K562 (cell line): Measurements from ENCODE around the gene MYO3A. TPM values are rescaled to one million over a fixed set of nuclear protein-coding genes. Genes with fewer than 3 reads are reported as not detected.

Experiments used
- ATAC-seq: fragments of 200-7000 bp; cut with Tn5 transposase; 3 replicates; pipeline ENCODE4 v1.9.1; 2020; ENCODE audit warnings: moderate library complexity
- BruUV-seq: library from RNA; stranded (reverse); fragments of 400-500 nt; replicated peaks from 2 replicates; lab custom pipeline; 2021; lab: Mats Ljungman, UMichigan
- CTCF ChIA-PET: fragments of 300-600 bp; formaldehyde crosslinking; extraction: SDS; loops from one replicate; lab custom pipeline; 2021; ENCODE audit warnings: low intra/inter-chr PET ratio; lab: Yijun Ruan, JAX
- POLR2A ChIA-PET: fragments of 300-600, 350-650 bp; sonication (Branson Sonifier 250); formaldehyde crosslinking; extraction: SDS; loops from one replicate; lab custom pipeline; 2021; ENCODE audit warnings: antibody characterized with exemption, inconsistent platforms; lab: Yijun Ruan, JAX
- DNase-seq, 4 experiments: peaks; one replicate each; pipeline versions ENCODE4 v3.0.0 to v3.0.0-alpha.2; 2011 to 2018; ENCODE audit warnings: low spot score in 3 of 4, mixed read lengths in 3 of 4; ENCODE audit errors: extremely low read depth in 1 of 4
- FAIRE-seq: peaks from 2 replicates; lab custom pipeline; 2011; peaks lifted over from hg19 to GRCh38; lab: Jason Lieb, UNC
- H2AFZ ChIP-seq: 2 replicates; pipeline ENCODE4 v1.6.0; 2011; ENCODE audit warnings: low read depth, low read length, control low read depth, inconsistent platforms
- H3K27ac ChIP-seq: fragments of 200-600 bp; 3 replicates; pipeline ENCODE4 v1.8.0; 2011; ENCODE audit warnings: low read depth, mild to moderate bottlenecking, control low read depth, inconsistent platforms, low read length, moderate library complexity, mixed read lengths; ENCODE audit errors: extremely low read depth
- H3K27me3 ChIP-seq, 2 experiments: fragments of 300-600 bp in 1 of 2; 2 replicates in 1 of 2; 3 replicates in 1 of 2; pipeline versions ENCODE4 v1.6.0 to v1.8.0; 2011; ENCODE audit warnings: inconsistent platforms in 2 of 2, low read length in 2 of 2, mild to moderate bottlenecking in 1 of 2, mixed read lengths in 1 of 2, moderate library complexity in 1 of 2; ENCODE audit not compliant: control insufficient read depth in 2 of 2, insufficient read depth in 2 of 2
- H3K36me3 ChIP-seq: fragments of 300-600 bp; 3 replicates; pipeline ENCODE4 v1.8.0; 2011; ENCODE audit warnings: mild to moderate bottlenecking, low read length, inconsistent platforms; ENCODE audit not compliant: control insufficient read depth, insufficient read depth
- H3K4me1 ChIP-seq, 2 experiments: fragments of 200-600 bp in 1 of 2; replicated peaks in 1 of 2; 2 replicates in 1 of 2; 3 replicates in 1 of 2; pipeline versions ENCODE4 v1.5.1 to v1.8.0; 2011; ENCODE audit warnings: inconsistent platforms in 2 of 2, low read length in 2 of 2, mild to moderate bottlenecking in 1 of 2, mixed read lengths in 1 of 2, moderate library complexity in 1 of 2; ENCODE audit not compliant: control insufficient read depth in 2 of 2, insufficient read depth in 2 of 2
- H3K4me2 ChIP-seq: 2 replicates; pipeline ENCODE4 v1.6.1; 2011; ENCODE audit warnings: low read length, control low read depth, inconsistent platforms, mixed read lengths; ENCODE audit not compliant: insufficient read depth
- H3K4me3 ChIP-seq: fragments of 200-600 bp; sonication (generic), shearing (Covaris generic); 2 replicates; pipeline ENCODE4 v1.5.1; 2016; ENCODE audit warnings: control low read depth, inconsistent platforms
- H3K79me2 ChIP-seq: fragments of 200-600 bp; 3 replicates; pipeline ENCODE4 v1.8.0; 2011; ENCODE audit warnings: low read length, inconsistent platforms; ENCODE audit not compliant: control insufficient read depth, insufficient read depth
- H3K9ac ChIP-seq, 2 experiments: 2 replicates each; pipeline versions ENCODE4 v1.6.0 to v1.6.1; 2011; ENCODE audit warnings: low read depth in 2 of 2, low read length in 2 of 2, control low read depth in 1 of 2, inconsistent platforms in 1 of 2, mild to moderate bottlenecking in 1 of 2, mixed read lengths in 1 of 2; ENCODE audit not compliant: insufficient read depth in 1 of 2
- H3K9me1 ChIP-seq: one replicate; pipeline ENCODE4 v1.6.0; 2011; ENCODE audit warnings: inconsistent platforms, mild to moderate bottlenecking, low read length, moderate library complexity; ENCODE audit not compliant: control insufficient read depth, insufficient read depth
- H3K9me3 ChIP-seq: replicated peaks from 2 replicates; pipeline ENCODE4 v1.5.1; 2011; ENCODE audit warnings: low read depth, low read length, inconsistent platforms; ENCODE audit not compliant: control insufficient read depth, insufficient read depth
- H4K20me1 ChIP-seq: replicated peaks from 2 replicates; pipeline ENCODE4 v1.6.1; 2011; ENCODE audit warnings: low read length, inconsistent platforms, mixed read lengths; ENCODE audit not compliant: control insufficient read depth, insufficient read depth
- ARHGAP35 ChIP-seq: fragments of 450-650 bp; IDR thresholded peaks from 2 replicates; pipeline ENCODE4 v1.6.1; 2018; ENCODE audit not compliant: partially characterized antibody
- EWSR1 ChIP-seq: fragments of 450-650 bp; IDR thresholded peaks from 2 replicates; pipeline ENCODE4 v1.6.1; 2018; ENCODE audit warnings: borderline replicate concordance, mild to moderate bottlenecking, low read depth, moderate library complexity; ENCODE audit not compliant: partially characterized antibody
- PHF20 ChIP-seq: fragments of 450-650 bp; IDR thresholded peaks from 2 replicates; pipeline ENCODE4 v1.6.1; 2018; ENCODE audit not compliant: partially characterized antibody
- RB1 ChIP-seq: fragments of 450-650 bp; IDR thresholded peaks from 2 replicates; pipeline ENCODE4 v1.6.1; 2017; ENCODE audit warnings: low read depth, mild to moderate bottlenecking
- TBP ChIP-seq: optimal IDR thresholded peaks from 2 replicates; pipeline ENCODE3; 2011; ENCODE audit warnings: low read depth, low read length, improper control_type of control experiment
- YY1 ChIP-seq, 3 experiments: IDR thresholded peaks; 2 replicates each; pipeline ENCODE4 v1.6.1; 2011; ENCODE audit warnings: low read length in 2 of 3, mild to moderate bottlenecking in 2 of 3, moderate library complexity in 2 of 3, borderline replicate concordance in 1 of 3, control low read depth in 1 of 3, low read depth in 1 of 3; ENCODE audit not compliant: insufficient read depth in 3 of 3, insufficient replicate concordance in 2 of 3, control insufficient read depth in 1 of 3, insufficient read length in 1 of 3; ENCODE audit errors: extremely low read depth in 1 of 3
- ZNF224 ChIP-seq: sonication (generic); formaldehyde crosslinking; IDR thresholded peaks from 2 replicates; pipeline ENCODE4 v1.8.0; 2022; ENCODE audit warnings: mild to moderate bottlenecking, missing genetic modification reagents
- ZNF584 ChIP-seq: fragments of 200-800 bp; sonication (Bioruptor generic); IDR thresholded peaks from 2 replicates; pipeline ENCODE4 v1.6.1; 2016; ENCODE audit warnings: low read depth, mild to moderate bottlenecking, missing genetic modification characterization, missing compliant biosample characterization
- ZNF586 ChIP-seq: fragments of 450-650 bp; formaldehyde crosslinking; conservative IDR thresholded peaks from 2 replicates; pipeline ENCODE4 v1.4.0; 2020; ENCODE audit warnings: mild to moderate bottlenecking, moderate library complexity
- WGBS: fragments of 100-300 bp; shearing (Covaris generic); methylation state at CpG from one replicate; pipeline ENCODE4 v1.1.6; 2016; ENCODE audit warnings: low coverage, mixed read lengths; ENCODE audit not compliant: insufficient coverage; ENCODE audit errors: missing lambda C conversion rate; 5-methylcytosine and 5-hydroxymethylcytosine counted together
- in situ Hi-C: fragments of 300-500 bp; cut with MboI; formaldehyde crosslinking; loops from 4 replicates; pipeline ENCODE4 v1.15.0; 2018; ENCODE audit warnings: inconsistent platforms, mixed read lengths
- intact Hi-C: fragments of 100-400 bp; cut with micrococcal nuclease; formaldehyde crosslinking; loops from 2 replicates; pipeline ENCODE4 v1.14.2; 2022
- polyA plus RNA-seq, 8 experiments: library from polyadenylated mRNA; depleted of rRNA in 4 of 8; stranded (reverse) in 5 of 8; unstranded in 3 of 8; fragments of >200 nt; fragmentation: Nextera tagmentation in 2 of 8; fragmentation: Illumina TruSeq in 1 of 8; extraction: Ambion mirVana in 2 of 8; extraction: Trizol in 1 of 8; gene quantifications; 2 replicates each; pipeline versions ENCODE4 v1.2.1 to v1.2.3, GENCODE V29; 2011 to 2014; ENCODE audit warnings: inconsistent platforms in 1 of 8, missing spikeins in 1 of 8
- total RNA-seq, 7 experiments: library from RNA; depleted of rRNA in 6 of 7; stranded (reverse); fragments of >200 nt in 6 of 7; fragmentation: Illumina TruSeq in 2 of 7; extraction: Trizol in 2 of 7; gene quantifications; 2 replicates each; pipeline versions ENCODE4 v1.2.1 to v1.2.3, GENCODE V29; 2011 to 2021; ENCODE audit warnings: low replicate concordance in 1 of 7
- TF ChIP-seq, protein P1 (sequence below), 2 experiments: fragments of 250-450 bp in 1 of 2; fragments of 450-650 bp in 1 of 2; sonication (Bioruptor Pico) in 1 of 2; IDR thresholded peaks; 2 replicates each; pipeline versions ENCODE4 v1.6.1 to v1.8.0; 2016 to 2021; ENCODE audit warnings: mild to moderate bottlenecking in 2 of 2, moderate library complexity in 2 of 2, missing compliant biosample characterization in 1 of 2, missing genetic modification characterization in 1 of 2
- TF ChIP-seq, protein P2 (sequence below): sonication (generic); formaldehyde crosslinking; IDR thresholded peaks from 2 replicates; pipeline ENCODE4 v1.8.0; 2022; ENCODE audit warnings: mild to moderate bottlenecking, missing genetic modification reagents

Gene MYO3A
- total and polyA plus RNA-seq, 9 of the 15 experiments (the other 6 are each of a cell fraction or from before 2014, with no cell fraction given): not detected

DNA sequence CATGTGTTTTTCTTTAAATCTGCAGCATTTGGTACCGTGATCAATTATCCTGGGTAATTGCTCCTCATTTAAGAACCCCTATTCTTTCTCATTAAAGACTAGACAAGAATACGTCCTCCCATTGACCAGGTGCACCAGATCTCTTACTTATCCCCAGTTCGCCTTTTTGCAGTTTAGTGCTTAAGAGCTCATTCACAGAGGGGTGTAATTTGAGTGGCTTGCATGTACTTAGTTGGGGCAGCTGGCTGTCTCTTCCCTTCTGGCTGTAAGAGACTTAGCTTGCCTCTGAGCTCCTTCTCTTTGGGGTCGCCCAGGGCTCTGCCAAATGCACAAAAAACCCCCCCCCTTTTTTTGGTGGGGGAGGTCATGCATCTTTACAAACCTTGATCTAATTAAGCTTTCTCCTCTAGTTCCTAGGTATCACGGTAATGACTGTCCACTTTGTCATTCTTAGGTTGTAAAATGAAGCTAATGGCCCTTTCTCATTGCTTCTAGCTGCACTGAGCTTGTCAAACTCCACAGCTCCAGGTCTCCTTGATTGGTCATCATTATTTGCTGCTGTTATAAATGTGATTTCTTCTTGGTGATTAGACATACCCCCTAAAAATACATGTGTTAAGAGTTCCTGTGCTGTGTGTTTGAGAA is 308.8 kb downstream of the MYO3A start:
- no peak overlapping the region for H3K4me3 ChIP-seq
- WGBS: 3% methylated on average over 5 of the region's 5 CpGs
- no peaks in the 10 kb centered on the region for H3K9me1 ChIP-seq
- no TSS peak for BruUV-seq
- H3K4me2 ChIP-seq: no peak overlapping the region
- DNase-seq: no peak
- intact Hi-C loops: no loop called here
- FAIRE-seq: no peak
- no peak overlapping the region for H2AFZ ChIP-seq
- H3K27me3 ChIP-seq: no peaks in the 10 kb centered on the region; a peak in 1 of 5 replicates
- H3K9me3 ChIP-seq: no peaks in the 10 kb centered on the region
- TF ChIP-seq ZNF224 (CRISPR knock-in tag): no peak
- TF ChIP-seq YY1 (IDR thresholded peaks at IDR 0.05; ENCODE audit: borderline replicate concordance in 1 of 3, control insufficient read depth in 1 of 3, extremely low read depth in 1 of 3, insufficient read depth in 3 of 3, insufficient read length in 1 of 3, insufficient replicate concordance in 2 of 3, low read depth in 1 of 3, low read length in 2 of 3): no peak
- TF ChIP-seq EWSR1: no peak
- no peak for TF ChIP-seq RB1
- TF ChIP-seq, protein P1, sequence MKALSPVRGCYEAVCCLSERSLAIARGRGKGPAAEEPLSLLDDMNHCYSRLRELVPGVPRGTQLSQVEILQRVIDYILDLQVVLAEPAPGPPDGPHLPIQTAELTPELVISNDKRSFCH (CRISPR knock-in tag; IDR thresholded peaks at IDR 0.05): no peak
- TF ChIP-seq, protein P1 (tag; IDR thresholded peaks at IDR 0.05): no peak
- TF ChIP-seq, protein P2, sequence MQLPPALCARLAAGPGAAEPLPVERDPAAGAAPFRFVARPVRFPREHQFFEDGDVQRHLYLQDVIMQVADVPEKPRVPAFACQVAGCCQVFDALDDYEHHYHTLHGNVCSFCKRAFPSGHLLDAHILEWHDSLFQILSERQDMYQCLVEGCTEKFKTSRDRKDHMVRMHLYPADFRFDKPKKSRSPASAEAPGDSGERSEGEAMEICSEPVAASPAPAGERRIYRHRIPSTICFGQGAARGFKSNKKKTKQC (CRISPR knock-in tag): no peak
- no peak for TF ChIP-seq ZNF586 (CRISPR knock-in tag)
- TF ChIP-seq PHF20: no peak
- TF ChIP-seq TBP: no peak
- no peak for TF ChIP-seq ARHGAP35
- TF ChIP-seq ZNF584 (CRISPR knock-in tag): no peak
- ChIA-PET POLR2A (interaction anchor here (0.7 kb wide), 1 partner anchor 10 kb away, joined by 3 read pairs; no protein-coding TSS in a partner anchor), CTCF (no interaction called here)
- H3K4me1 ChIP-seq: no peaks in the 10 kb centered on the region
- no peak overlapping the region for H3K9ac ChIP-seq
- H3K36me3 ChIP-seq: no peaks in the 10 kb centered on the region
- no peaks in the 10 kb centered on the region for H3K79me2 ChIP-seq
- no peak overlapping the region for H3K27ac ChIP-seq
- H4K20me1 ChIP-seq: no peaks in the 10 kb centered on the region; the same call in 1 of the 2 replicates
- in situ Hi-C loops: no loop called here
- ATAC-seq: no peak
